ENCODE measurements around the gene RCC1. TPM values are rescaled to one million over a fixed set of nuclear protein-coding genes. Genes with fewer than 3 reads are reported as not detected.

The RCC1 gene
- total RNA-seq, 1 experiment from 2014 or later: 96.8 TPM

Other genes with a start within 250 kb of the RCC1 start
- 5.9 and 10.0 TPM in 2 replicates for gene SESN2, start 246.5 kb upstream of the RCC1 start, total RNA-seq (2014; rRNA removed; shearing (Covaris generic))
- gene MED18, start 177.0 kb upstream of the RCC1 start, total RNA-seq (2014; rRNA removed; shearing (Covaris generic)): 19.1 and 21.2 TPM in 2 replicates
- 10.9 and 12.2 TPM in 2 replicates for gene PHACTR4, start 136.3 kb upstream of the RCC1 start, total RNA-seq (2014; rRNA removed; shearing (Covaris generic))
- 27.3 and 40.7 TPM in 2 replicates for gene TRNAU1AP, start 47.0 kb downstream of the RCC1 start, total RNA-seq (2014; rRNA removed; shearing (Covaris generic))
- 6.4 and 8.8 TPM in 2 replicates for gene RAB42, start 86.2 kb downstream of the RCC1 start, total RNA-seq (2014; rRNA removed; shearing (Covaris generic))
- 54.5 and 55.2 TPM in 2 replicates for gene TAF12, start 137.0 kb downstream of the RCC1 start, total RNA-seq (2014; rRNA removed; shearing (Covaris generic))
- not detected in 2 replicates for gene RNU11, start 142.6 kb downstream of the RCC1 start, total RNA-seq (2014; rRNA removed; shearing (Covaris generic))
- gene GMEB1, start 162.7 kb downstream of the RCC1 start, total RNA-seq (2014; rRNA removed; shearing (Covaris generic)): 3.9 and 9.1 TPM in 2 replicates
- gene YTHDF2, start 230.9 kb downstream of the RCC1 start, total RNA-seq (2014; rRNA removed; shearing (Covaris generic)): 39.1 and 56.5 TPM in 2 replicates